K562 (cell line): Measurements from ENCODE around the gene AIG1. TPM values are rescaled to one million over a fixed set of nuclear protein-coding genes. Genes with fewer than 3 reads are reported as not detected.

Source experiments
- ATAC-seq: fragments of 200-7000 bp; cut with Tn5 transposase; 3 replicates; pipeline ENCODE4 v1.9.1; 2020; ENCODE audit warnings: moderate library complexity
- BruUV-seq: library from RNA; stranded (reverse); fragments of 400-500 nt; replicated peaks from 2 replicates; lab custom pipeline; 2021; lab: Mats Ljungman, UMichigan
- CTCF ChIA-PET: fragments of 300-600 bp; formaldehyde crosslinking; extraction: SDS; loops from one replicate; lab custom pipeline; 2021; ENCODE audit warnings: low intra/inter-chr PET ratio; lab: Yijun Ruan, JAX
- POLR2A ChIA-PET: fragments of 300-600, 350-650 bp; sonication (Branson Sonifier 250); formaldehyde crosslinking; extraction: SDS; loops from one replicate; lab custom pipeline; 2021; ENCODE audit warnings: antibody characterized with exemption, inconsistent platforms; lab: Yijun Ruan, JAX
- DNase-seq, 4 experiments: peaks; one replicate each; pipeline versions ENCODE4 v3.0.0 to v3.0.0-alpha.2; 2011 to 2018; ENCODE audit warnings: low spot score in 3 of 4, mixed read lengths in 3 of 4; ENCODE audit errors: extremely low read depth in 1 of 4
- FAIRE-seq: peaks from 2 replicates; lab custom pipeline; 2011; peaks lifted over from hg19 to GRCh38; lab: Jason Lieb, UNC
- H2AFZ ChIP-seq: 2 replicates; pipeline ENCODE4 v1.6.0; 2011; ENCODE audit warnings: low read depth, low read length, control low read depth, inconsistent platforms
- H3K27ac ChIP-seq: fragments of 200-600 bp; 3 replicates; pipeline ENCODE4 v1.8.0; 2011; ENCODE audit warnings: low read depth, mild to moderate bottlenecking, control low read depth, inconsistent platforms, low read length, moderate library complexity, mixed read lengths; ENCODE audit errors: extremely low read depth
- H3K27me3 ChIP-seq, 2 experiments: fragments of 300-600 bp in 1 of 2; 2 replicates in 1 of 2; 3 replicates in 1 of 2; pipeline versions ENCODE4 v1.6.0 to v1.8.0; 2011; ENCODE audit warnings: inconsistent platforms in 2 of 2, low read length in 2 of 2, mild to moderate bottlenecking in 1 of 2, mixed read lengths in 1 of 2, moderate library complexity in 1 of 2; ENCODE audit not compliant: control insufficient read depth in 2 of 2, insufficient read depth in 2 of 2
- H3K36me3 ChIP-seq: fragments of 300-600 bp; 3 replicates; pipeline ENCODE4 v1.8.0; 2011; ENCODE audit warnings: mild to moderate bottlenecking, low read length, inconsistent platforms; ENCODE audit not compliant: control insufficient read depth, insufficient read depth
- H3K4me1 ChIP-seq, 2 experiments: fragments of 200-600 bp in 1 of 2; replicated peaks in 1 of 2; 2 replicates in 1 of 2; 3 replicates in 1 of 2; pipeline versions ENCODE4 v1.5.1 to v1.8.0; 2011; ENCODE audit warnings: inconsistent platforms in 2 of 2, low read length in 2 of 2, mild to moderate bottlenecking in 1 of 2, mixed read lengths in 1 of 2, moderate library complexity in 1 of 2; ENCODE audit not compliant: control insufficient read depth in 2 of 2, insufficient read depth in 2 of 2
- H3K4me2 ChIP-seq: 2 replicates; pipeline ENCODE4 v1.6.1; 2011; ENCODE audit warnings: low read length, control low read depth, inconsistent platforms, mixed read lengths; ENCODE audit not compliant: insufficient read depth
- H3K4me3 ChIP-seq: fragments of 200-600 bp; sonication (generic), shearing (Covaris generic); 2 replicates; pipeline ENCODE4 v1.5.1; 2016; ENCODE audit warnings: control low read depth, inconsistent platforms
- H3K79me2 ChIP-seq: fragments of 200-600 bp; 3 replicates; pipeline ENCODE4 v1.8.0; 2011; ENCODE audit warnings: low read length, inconsistent platforms; ENCODE audit not compliant: control insufficient read depth, insufficient read depth
- H3K9ac ChIP-seq, 2 experiments: 2 replicates each; pipeline versions ENCODE4 v1.6.0 to v1.6.1; 2011; ENCODE audit warnings: low read depth in 2 of 2, low read length in 2 of 2, control low read depth in 1 of 2, inconsistent platforms in 1 of 2, mild to moderate bottlenecking in 1 of 2, mixed read lengths in 1 of 2; ENCODE audit not compliant: insufficient read depth in 1 of 2
- H3K9me1 ChIP-seq: one replicate; pipeline ENCODE4 v1.6.0; 2011; ENCODE audit warnings: inconsistent platforms, mild to moderate bottlenecking, low read length, moderate library complexity; ENCODE audit not compliant: control insufficient read depth, insufficient read depth
- H3K9me3 ChIP-seq: replicated peaks from 2 replicates; pipeline ENCODE4 v1.5.1; 2011; ENCODE audit warnings: low read depth, low read length, inconsistent platforms; ENCODE audit not compliant: control insufficient read depth, insufficient read depth
- H4K20me1 ChIP-seq: replicated peaks from 2 replicates; pipeline ENCODE4 v1.6.1; 2011; ENCODE audit warnings: low read length, inconsistent platforms, mixed read lengths; ENCODE audit not compliant: control insufficient read depth, insufficient read depth
- ADNP ChIP-seq: fragments of 200-800 bp; sonication (Bioruptor generic); IDR thresholded peaks from 2 replicates; pipeline ENCODE4 v1.6.1; 2016; ENCODE audit warnings: missing genetic modification characterization, missing compliant biosample characterization
- ETV5 ChIP-seq: sonication (generic); formaldehyde crosslinking; IDR thresholded peaks from 2 replicates; pipeline ENCODE4 v1.4.0; 2020; ENCODE audit warnings: low read depth, mild to moderate bottlenecking, missing genetic modification reagents
- HLTF ChIP-seq: fragments of 450-650 bp; IDR thresholded peaks from 2 replicates; pipeline ENCODE4 v1.6.1; 2016
- MLLT1 ChIP-seq, 2 experiments: fragments of 450-650 bp; IDR thresholded peaks; 2 replicates each; pipeline ENCODE4 v1.6.1; 2016
- NCOA6 ChIP-seq: fragments of 450-650 bp; IDR thresholded peaks from 2 replicates; pipeline ENCODE4 v1.6.1; 2017; ENCODE audit warnings: mild to moderate bottlenecking
- PPARD ChIP-seq: fragments of 250-450 bp; sonication (Bioruptor Pico); IDR thresholded peaks from 2 replicates; pipeline ENCODE4 v1.8.0; 2022; ENCODE audit warnings: inconsistent platforms, mild to moderate bottlenecking, moderate library complexity
- SIX5 ChIP-seq, 2 experiments: IDR thresholded peaks; 2 replicates each; pipeline ENCODE4 v1.6.1; 2011; ENCODE audit warnings: low read length in 2 of 2, borderline replicate concordance in 1 of 2, low read depth in 1 of 2, mild to moderate bottlenecking in 1 of 2, moderate library complexity in 1 of 2; ENCODE audit not compliant: insufficient read depth in 1 of 2
- SOX6 ChIP-seq: fragments of 450-650 bp; IDR thresholded peaks from 2 replicates; pipeline ENCODE4 v1.6.1; 2014; ENCODE audit warnings: mild to moderate bottlenecking
- ZNF232 ChIP-seq: sonication (generic); formaldehyde crosslinking; IDR thresholded peaks from 2 replicates; pipeline ENCODE4 v1.8.0; 2022; ENCODE audit warnings: mild to moderate bottlenecking, missing genetic modification reagents
- WGBS: fragments of 100-300 bp; shearing (Covaris generic); methylation state at CpG from one replicate; pipeline ENCODE4 v1.1.6; 2016; ENCODE audit warnings: low coverage, mixed read lengths; ENCODE audit not compliant: insufficient coverage; ENCODE audit errors: missing lambda C conversion rate; 5-methylcytosine and 5-hydroxymethylcytosine counted together
- in situ Hi-C: fragments of 300-500 bp; cut with MboI; formaldehyde crosslinking; loops from 4 replicates; pipeline ENCODE4 v1.15.0; 2018; ENCODE audit warnings: inconsistent platforms, mixed read lengths
- intact Hi-C: fragments of 100-400 bp; cut with micrococcal nuclease; formaldehyde crosslinking; loops from 2 replicates; pipeline ENCODE4 v1.14.2; 2022
- polyA plus RNA-seq, 8 experiments: library from polyadenylated mRNA; depleted of rRNA in 4 of 8; stranded (reverse) in 5 of 8; unstranded in 3 of 8; fragments of >200 nt; fragmentation: Nextera tagmentation in 2 of 8; fragmentation: Illumina TruSeq in 1 of 8; extraction: Ambion mirVana in 2 of 8; extraction: Trizol in 1 of 8; gene quantifications; 2 replicates each; pipeline versions ENCODE4 v1.2.1 to v1.2.3, GENCODE V29; 2011 to 2014; ENCODE audit warnings: inconsistent platforms in 1 of 8, missing spikeins in 1 of 8
- total RNA-seq, 7 experiments: library from RNA; depleted of rRNA in 6 of 7; stranded (reverse); fragments of >200 nt in 6 of 7; fragmentation: Illumina TruSeq in 2 of 7; extraction: Trizol in 2 of 7; gene quantifications; 2 replicates each; pipeline versions ENCODE4 v1.2.1 to v1.2.3, GENCODE V29; 2011 to 2021; ENCODE audit warnings: low replicate concordance in 1 of 7
- TF ChIP-seq, protein P1 (sequence below): fragments of 250-450 bp; sonication (Bioruptor Pico); IDR thresholded peaks from 2 replicates; pipeline ENCODE4 v1.8.0; 2022; ENCODE audit warnings: moderate library complexity, mild to moderate bottlenecking, inconsistent platforms

Gene AIG1
- total and polyA plus RNA-seq, 9 of the 15 experiments (the other 6 are each of a cell fraction or from before 2014, with no cell fraction given), result 74.8 to 333 (median 127) TPM

- TF ChIP-seq, protein P1, sequence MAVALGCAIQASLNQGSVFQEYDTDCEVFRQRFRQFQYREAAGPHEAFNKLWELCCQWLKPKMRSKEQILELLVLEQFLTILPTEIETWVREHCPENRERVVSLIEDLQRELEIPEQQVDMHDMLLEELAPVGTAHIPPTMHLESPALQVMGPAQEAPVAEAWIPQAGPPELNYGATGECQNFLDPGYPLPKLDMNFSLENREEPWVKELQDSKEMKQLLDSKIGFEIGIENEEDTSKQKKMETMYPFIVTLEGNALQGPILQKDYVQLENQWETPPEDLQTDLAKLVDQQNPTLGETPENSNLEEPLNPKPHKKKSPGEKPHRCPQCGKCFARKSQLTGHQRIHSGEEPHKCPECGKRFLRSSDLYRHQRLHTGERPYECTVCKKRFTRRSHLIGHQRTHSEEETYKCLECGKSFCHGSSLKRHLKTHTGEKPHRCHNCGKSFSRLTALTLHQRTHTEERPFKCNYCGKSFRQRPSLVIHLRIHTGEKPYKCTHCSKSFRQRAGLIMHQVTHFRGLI, result no peak
Observed at GRCh38 chr6:143248359-143248758, 187.7 kb downstream of the AIG1 start (continued).

DNA sequence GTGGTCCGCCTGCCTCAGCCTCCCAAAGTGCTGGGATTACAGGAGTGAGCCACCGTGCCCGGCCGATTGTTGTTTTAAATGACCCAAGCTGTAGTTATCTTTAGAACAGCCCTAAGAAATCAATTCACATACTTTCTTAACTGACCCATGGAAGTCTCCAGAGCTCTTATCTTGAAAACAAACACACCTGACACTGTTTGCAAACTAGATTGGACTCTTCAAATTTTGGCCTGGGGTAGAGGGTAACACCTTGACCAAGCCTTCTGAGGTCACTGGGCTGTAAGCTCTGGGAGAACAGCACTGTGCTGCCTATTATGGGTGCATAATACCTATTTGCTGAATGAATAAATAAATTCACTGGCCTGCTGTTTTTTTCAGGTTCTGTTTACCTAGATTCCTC, 190.6 kb downstream of the AIG1 start:
- CTCF ChIA-PET, result no interaction called here
- H3K36me3 ChIP-seq, result peaks cover 17% of the 10 kb centered on the region; the same call in 1 of the 3 replicates
- H3K4me2 ChIP-seq, result no peak overlapping the region
- no peak for ATAC-seq
- H4K20me1 ChIP-seq, result no peaks in the 10 kb centered on the region
- no peak for FAIRE-seq
- H3K9me3 ChIP-seq, result no peaks in the 10 kb centered on the region
- no peak overlapping the region for H3K4me3 ChIP-seq
- no peaks in the 10 kb centered on the region for H3K9me1 ChIP-seq
- TF ChIP-seq ZNF232 (CRISPR knock-in tag) (no peak), SOX6 (no peak), PPARD (CRISPR knock-in tag) (no peak), ADNP (tag) (no peak), HLTF (no peak), MLLT1 (IDR thresholded peaks at IDR 0.05) (no peak), SIX5 (IDR thresholded peaks at IDR 0.05; ENCODE audit: borderline replicate concordance in 1 of 2, insufficient read depth in 1 of 2, low read depth in 1 of 2, low read length in 2 of 2) (no peak), NCOA6 (no peak), ETV5 (CRISPR knock-in tag) (no peak)
- POLR2A ChIA-PET, result no interaction called here
- no peak for DNase-seq
- no peaks in the 10 kb centered on the region for H3K4me1 ChIP-seq
- intact Hi-C loops (no loop called here), in situ Hi-C loops (no loop called here)
- H3K27ac ChIP-seq, result no peak overlapping the region
- H3K9ac ChIP-seq, result no peak overlapping the region
- no peak overlapping the region for H2AFZ ChIP-seq
- BruUV-seq, result no TSS peak
- no peaks in the 10 kb centered on the region for H3K79me2 ChIP-seq
- 70% methylated on average over 4 of the region's 4 CpGs for WGBS
- H3K27me3 ChIP-seq, result no peaks in the 10 kb centered on the region
